ENCODE measurements around the gene GNG8. TPM values are rescaled to one million over a fixed set of nuclear protein-coding genes. Genes with fewer than 3 reads are reported as not detected.

Gene GNG8
- total RNA-seq, 1 experiment from 2014 or later, result not detected

DNA sequence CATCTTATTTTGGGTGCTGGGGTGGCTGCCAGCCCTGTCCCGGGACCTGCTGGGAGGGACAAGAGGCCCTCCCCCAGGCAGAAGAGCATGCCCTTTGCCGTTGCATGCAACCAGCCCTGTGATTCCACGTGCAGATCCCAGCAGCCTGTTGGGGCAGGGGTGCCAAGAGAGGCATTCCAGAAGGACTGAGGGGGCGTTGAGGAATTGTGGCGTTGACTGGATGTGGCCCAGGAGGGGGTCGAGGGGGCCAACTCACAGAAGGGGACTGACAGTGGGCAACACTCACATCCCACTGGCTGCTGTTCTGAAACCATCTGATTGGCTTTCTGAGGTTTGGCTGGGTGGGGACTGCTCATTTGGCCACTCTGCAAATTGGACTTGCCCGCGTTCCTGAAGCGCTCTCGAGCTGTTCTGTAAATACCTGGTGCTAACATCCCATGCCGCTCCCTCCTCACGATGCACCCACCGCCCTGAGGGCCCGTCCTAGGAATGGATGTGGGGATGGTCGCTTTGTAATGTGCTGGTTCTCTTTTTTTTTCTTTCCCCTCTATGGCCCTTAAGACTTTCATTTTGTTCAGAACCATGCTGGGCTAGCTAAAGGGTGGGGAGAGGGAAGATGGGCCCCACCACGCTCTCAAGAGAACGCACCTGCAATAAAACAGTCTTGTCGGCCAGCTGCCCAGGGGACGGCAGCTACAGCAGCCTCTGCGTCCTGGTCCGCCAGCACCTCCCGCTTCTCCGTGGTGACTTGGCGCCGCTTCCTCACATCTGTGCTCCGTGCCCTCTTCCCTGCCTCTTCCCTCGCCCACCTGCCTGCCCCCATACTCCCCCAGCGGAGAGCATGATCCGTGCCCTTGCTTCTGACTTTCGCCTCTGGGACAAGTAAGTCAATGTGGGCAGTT is 26.2 kb downstream of the GNG8 start (continued):
- TF ChIP-seq, protein P1, sequence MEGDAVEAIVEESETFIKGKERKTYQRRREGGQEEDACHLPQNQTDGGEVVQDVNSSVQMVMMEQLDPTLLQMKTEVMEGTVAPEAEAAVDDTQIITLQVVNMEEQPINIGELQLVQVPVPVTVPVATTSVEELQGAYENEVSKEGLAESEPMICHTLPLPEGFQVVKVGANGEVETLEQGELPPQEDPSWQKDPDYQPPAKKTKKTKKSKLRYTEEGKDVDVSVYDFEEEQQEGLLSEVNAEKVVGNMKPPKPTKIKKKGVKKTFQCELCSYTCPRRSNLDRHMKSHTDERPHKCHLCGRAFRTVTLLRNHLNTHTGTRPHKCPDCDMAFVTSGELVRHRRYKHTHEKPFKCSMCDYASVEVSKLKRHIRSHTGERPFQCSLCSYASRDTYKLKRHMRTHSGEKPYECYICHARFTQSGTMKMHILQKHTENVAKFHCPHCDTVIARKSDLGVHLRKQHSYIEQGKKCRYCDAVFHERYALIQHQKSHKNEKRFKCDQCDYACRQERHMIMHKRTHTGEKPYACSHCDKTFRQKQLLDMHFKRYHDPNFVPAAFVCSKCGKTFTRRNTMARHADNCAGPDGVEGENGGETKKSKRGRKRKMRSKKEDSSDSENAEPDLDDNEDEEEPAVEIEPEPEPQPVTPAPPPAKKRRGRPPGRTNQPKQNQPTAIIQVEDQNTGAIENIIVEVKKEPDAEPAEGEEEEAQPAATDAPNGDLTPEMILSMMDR (IDR thresholded peaks at IDR 0.05 in 2 of 3, conservative IDR thresholded peaks at IDR 0.05 in 1 of 3; ENCODE audit: borderline replicate concordance in 1 of 3, insufficient read depth in 1 of 3, low read depth in 2 of 3, low read length in 2 of 3), result no peak
- TF ChIP-seq SRF (IDR thresholded peaks at IDR 0.05; ENCODE audit: low read depth) (no peak), ZFX (IDR thresholded peaks at IDR 0.05) (no peak), YY1 (IDR thresholded peaks at IDR 0.05; ENCODE audit: extremely low read depth, insufficient replicate concordance, low read depth, low read length) (no peak)
- TF ChIP-seq, protein P2, sequence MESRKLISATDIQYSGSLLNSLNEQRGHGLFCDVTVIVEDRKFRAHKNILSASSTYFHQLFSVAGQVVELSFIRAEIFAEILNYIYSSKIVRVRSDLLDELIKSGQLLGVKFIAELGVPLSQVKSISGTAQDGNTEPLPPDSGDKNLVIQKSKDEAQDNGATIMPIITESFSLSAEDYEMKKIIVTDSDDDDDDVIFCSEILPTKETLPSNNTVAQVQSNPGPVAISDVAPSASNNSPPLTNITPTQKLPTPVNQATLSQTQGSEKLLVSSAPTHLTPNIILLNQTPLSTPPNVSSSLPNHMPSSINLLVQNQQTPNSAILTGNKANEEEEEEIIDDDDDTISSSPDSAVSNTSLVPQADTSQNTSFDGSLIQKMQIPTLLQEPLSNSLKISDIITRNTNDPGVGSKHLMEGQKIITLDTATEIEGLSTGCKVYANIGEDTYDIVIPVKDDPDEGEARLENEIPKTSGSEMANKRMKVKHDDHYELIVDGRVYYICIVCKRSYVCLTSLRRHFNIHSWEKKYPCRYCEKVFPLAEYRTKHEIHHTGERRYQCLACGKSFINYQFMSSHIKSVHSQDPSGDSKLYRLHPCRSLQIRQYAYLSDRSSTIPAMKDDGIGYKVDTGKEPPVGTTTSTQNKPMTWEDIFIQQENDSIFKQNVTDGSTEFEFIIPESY (IDR thresholded peaks at IDR 0.05; ENCODE audit: extremely low read depth, insufficient replicate concordance, low read length), result no peak

DNA sequence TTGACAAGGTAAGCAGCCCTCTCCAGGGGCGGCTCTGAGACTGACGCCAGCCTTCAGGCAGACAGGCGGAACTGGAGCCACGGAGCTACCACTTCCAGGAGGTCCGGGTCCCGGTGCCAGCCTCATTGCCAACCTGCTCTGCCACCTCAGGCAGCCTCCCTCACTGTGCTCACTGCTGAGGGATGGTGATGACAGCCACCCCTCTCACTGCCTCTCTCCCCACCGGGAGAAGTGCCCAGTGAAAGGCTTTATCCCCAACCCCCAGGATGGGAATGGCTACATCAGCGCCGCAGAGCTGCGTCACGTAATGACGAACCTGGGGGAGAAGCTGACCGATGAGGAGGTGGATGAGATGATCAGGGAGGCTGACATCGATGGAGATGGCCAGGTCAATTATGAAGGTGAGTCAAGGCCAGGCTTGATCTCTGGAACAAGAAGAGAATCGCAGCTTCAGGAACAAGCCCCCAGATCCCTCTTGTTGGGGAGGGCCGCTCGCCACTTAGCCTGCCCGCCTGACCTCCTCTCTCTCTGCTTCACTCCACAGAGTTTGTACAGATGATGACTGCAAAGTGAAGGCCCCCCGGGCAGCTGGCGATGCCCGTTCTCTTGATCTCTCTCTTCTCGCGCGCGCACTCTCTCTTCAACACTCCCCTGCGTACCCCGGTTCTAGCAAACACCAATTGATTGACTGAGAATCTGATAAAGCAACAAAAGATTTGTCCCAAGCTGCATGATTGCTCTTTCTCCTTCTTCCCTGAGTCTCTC is 27.2 kb downstream of the GNG8 start:
- RAD21 ChIA-PET (ENCODE audit: low non-redundant PET in 1 of 2, low total read pairs in 2 of 2, uncharacterized antibody in 2 of 2, unreplicated experiment in 2 of 2), result interaction anchor here in 1 of 2 experiments (0.7 kb wide), 1 partner anchor 37 kb away, joined by 4 read pairs; no protein-coding TSS in a partner anchor
- no peak for DNase-seq (ENCODE audit: low read depth, low spot score)
- POLR2A ChIA-PET, result no interaction called here
- H2AFZ ChIP-seq (ENCODE audit: low read depth, low read length, poor library complexity, severe bottlenecking), result no peak overlapping the region
- H3K9ac ChIP-seq (ENCODE audit: low read length), result no peak overlapping the region
- H3K9me2 ChIP-seq (ENCODE audit: insufficient read depth), result no peaks in the 10 kb centered on the region
- H3K9me3 ChIP-seq (ENCODE audit: control insufficient read depth in 1 of 2, insufficient read depth in 1 of 2, low read depth in 1 of 2, low read length in 2 of 2), result no peaks in the 10 kb centered on the region
- H4K20me1 ChIP-seq (ENCODE audit: insufficient read depth), result no peaks in the 10 kb centered on the region
- H3K4me1 ChIP-seq (ENCODE audit: control insufficient read depth in 1 of 2, insufficient read depth in 2 of 2, low read length in 2 of 2), result peaks cover 0 to 1% of the 10 kb centered on the region in 2 experiments; a peak in 3 of 4 replicates
- peaks cover 37% of the 10 kb centered on the region for H3K79me2 ChIP-seq (ENCODE audit: insufficient read depth, low read length)
- H3K4me2 ChIP-seq (ENCODE audit: low read length), result no peak overlapping the region
- intact Hi-C loops (cut with micrococcal nuclease), result no loop called here
- no peak overlapping the region for H3K4me3 ChIP-seq (replicated peaks in 1 of 2; ENCODE audit: low read depth in 1 of 2, low read length in 2 of 2)
- no peak for ATAC-seq
- peaks cover 31 to 33% of the 10 kb centered on the region in 2 experiments for H3K36me3 ChIP-seq (ENCODE audit: control insufficient read depth in 1 of 2, insufficient read depth in 2 of 2, low read length in 2 of 2)
- no TSS peak for BruUV-seq (replicated peaks)
- no peaks in the 10 kb centered on the region for H3K27me3 ChIP-seq (ENCODE audit: insufficient read depth, low read length)
- no peak overlapping the region for H3K27ac ChIP-seq (ENCODE audit: low read depth, low read length)
- CTCF ChIA-PET, result no interaction called here
- TF ChIP-seq, protein P2 (IDR thresholded peaks at IDR 0.05; ENCODE audit: extremely low read depth, insufficient replicate concordance, low read length), result no peak
- TF ChIP-seq POLR2A (IDR thresholded peaks at IDR 0.05; ENCODE audit: borderline replicate concordance, extremely low read depth, insufficient read depth, insufficient read length), result no peak
- TF ChIP-seq EZH2 (IDR thresholded peaks at IDR 0.05), result no peak
- no peak for TF ChIP-seq SP1 (IDR thresholded peaks at IDR 0.05; ENCODE audit: low read depth)
- no peak for TF ChIP-seq FOSL1 (IDR thresholded peaks at IDR 0.05; ENCODE audit: low read depth)
- TF ChIP-seq RAD21 (IDR thresholded peaks at IDR 0.05; ENCODE audit: low read depth), result no peak
- TF ChIP-seq ZNF274 (IDR thresholded peaks at IDR 0.05; ENCODE audit: low read depth, low read length), result no peak
- TF ChIP-seq, protein P1 (IDR thresholded peaks at IDR 0.05 in 2 of 3, conservative IDR thresholded peaks at IDR 0.05 in 1 of 3; ENCODE audit: borderline replicate concordance in 1 of 3, insufficient read depth in 1 of 3, low read depth in 2 of 3, low read length in 2 of 3), result no peak
- no peak for TF ChIP-seq EGR1 (IDR thresholded peaks at IDR 0.05; ENCODE audit: low read depth)

Measured in HCT116 (cell line).